HG03520 (cell line): Measurements from ENCODE around the gene PRPF8.
"Not testable (repeated sequence)": the region's sequence is repeated elsewhere in the genome, so short reads cannot be mapped to it uniquely, and the experiment has no call there.

Experiments
- ATAC-seq: cut with Tn5 transposase; IDR thresholded peaks from one replicate; pipeline ENCODE4 v1.9.1; 2021; ENCODE audit warnings: mild to moderate bottlenecking, moderate library complexity; ENCODE audit not compliant: unreplicated experiment

Gene PRPF8

DNA sequence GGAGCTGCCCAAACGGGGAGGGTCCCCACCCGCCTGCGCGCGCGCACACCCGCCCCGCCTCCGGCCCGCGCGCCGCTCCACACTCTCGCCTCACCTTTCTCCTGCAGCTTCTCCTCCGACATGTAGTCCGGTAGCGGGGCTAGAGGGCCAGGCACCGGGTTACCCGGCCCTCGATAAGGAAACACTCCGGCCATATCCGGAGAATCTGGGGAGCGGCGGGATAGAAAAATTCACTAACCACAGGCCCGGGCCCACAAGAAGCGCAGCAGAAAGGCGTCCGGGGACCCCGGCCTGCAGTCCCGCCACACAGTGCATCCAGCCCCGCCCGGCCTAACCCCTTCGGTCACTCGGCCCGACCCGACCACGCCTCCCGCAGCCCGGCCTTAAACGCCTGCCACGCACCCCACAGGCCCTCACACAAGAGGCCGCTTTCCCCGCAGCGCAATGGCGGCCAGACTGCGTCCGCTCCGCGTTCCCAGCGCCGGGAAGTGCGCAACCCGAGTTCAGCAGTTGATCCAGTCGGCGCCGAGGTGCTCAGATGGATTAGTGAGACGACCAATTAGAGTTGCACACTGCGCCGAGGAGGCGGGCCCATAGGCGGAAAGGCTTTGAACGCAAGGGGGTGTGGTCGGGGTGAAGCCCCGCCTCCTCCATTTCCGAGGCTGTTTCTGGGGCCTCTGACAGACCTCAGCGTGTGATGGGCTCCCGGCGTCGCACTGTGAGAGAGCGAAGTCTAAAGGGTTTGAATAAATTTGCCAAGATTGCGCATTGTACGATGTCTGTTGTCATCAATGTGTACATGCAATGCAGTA is at the start of gene PRPF8:
PRPF8 (minus strand) TSS at position 490 of the 812 bp plus-strand sequence; CDS start at position 194, 296 bp downstream.
- peak; percentile 98 for ATAC-seq

DNA sequence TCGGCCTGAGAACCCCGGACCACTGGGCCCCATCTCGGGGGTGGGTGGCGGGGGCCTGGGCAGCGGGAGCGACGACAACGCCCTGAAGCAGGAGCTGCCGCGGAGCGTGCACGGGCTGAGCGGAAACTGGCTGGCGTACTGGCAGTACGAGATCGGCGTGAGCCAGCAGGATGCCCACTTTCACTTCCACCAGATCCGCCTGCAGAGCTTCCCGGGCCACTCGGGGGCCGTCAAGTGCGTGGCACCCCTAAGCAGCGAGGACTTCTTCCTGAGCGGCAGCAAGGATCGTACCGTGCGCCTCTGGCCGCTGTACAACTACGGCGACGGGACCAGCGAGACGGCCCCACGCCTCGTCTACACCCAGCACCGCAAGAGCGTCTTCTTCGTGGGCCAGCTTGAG is 49.1 kb upstream of the PRPF8 start:
- no peak for ATAC-seq

DNA sequence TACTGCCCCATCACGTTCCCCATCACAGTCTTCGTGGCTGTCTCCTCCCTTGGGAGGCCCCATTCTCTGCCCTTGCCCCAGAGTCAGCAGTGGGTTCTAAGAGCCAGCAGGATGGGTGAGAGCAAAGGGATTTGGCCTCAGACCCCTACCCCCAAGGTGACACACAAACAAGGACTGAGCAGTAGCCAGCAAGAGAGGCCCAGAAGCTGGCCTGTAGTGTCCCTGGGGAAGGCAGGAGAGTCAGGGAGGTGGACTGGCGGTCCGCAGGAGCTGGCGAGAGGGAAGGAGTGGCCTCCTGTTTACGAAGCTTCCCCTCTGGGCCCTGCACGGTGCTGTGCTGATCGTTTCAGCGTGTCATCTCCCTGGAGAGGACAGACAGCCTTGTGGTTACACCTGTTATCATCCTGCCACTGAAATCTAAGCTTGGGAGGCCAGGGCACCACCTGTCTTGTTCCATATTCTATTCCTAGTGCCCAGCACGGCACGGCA is 48.2 kb upstream of the PRPF8 start:
- ATAC-seq, result no peak

DNA sequence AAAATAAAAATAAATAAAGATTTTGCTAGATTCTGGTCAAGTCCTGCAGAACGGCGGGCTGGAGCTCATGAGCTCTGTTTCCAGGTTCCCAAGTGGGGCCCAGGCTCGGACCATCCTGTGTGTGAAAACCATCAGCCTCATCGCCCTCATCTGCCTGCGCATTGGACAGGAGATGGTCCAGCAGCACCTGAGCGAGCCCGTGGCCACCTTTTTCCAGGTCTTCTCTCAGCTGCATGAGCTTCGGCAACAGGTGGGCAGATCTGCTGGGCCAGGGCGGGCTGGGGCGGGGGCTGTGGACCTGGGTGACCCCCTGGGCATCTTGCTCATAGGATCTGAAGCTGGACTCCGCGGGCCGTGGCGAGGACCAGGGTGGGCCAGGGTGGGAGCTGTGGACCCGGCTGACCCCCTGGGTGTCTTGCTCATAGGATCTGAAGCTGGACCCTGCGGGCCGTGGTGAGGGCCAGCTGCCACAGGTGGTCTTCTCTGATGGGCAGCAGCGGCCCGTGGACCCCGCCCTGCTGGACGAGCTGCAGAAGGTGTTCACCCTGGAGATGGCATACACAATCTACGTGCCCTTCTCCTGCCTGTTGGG is 47.7 kb upstream of the PRPF8 start:
- ATAC-seq, result no peak

DNA sequence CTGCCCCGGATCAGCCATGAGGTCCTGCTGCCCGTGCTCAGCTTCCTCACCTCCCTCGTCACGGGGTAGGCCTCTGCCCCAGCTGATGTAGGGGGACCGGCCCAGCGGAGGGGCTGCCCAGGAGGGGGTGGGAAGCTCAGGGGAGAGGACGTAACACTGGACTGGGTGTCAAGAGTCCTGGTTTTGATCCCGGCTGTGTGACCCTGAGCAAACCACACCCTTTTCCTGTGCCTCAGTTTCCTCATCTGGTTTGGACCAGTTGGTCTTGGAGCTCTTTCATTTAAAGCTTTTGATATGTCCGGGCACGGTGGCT is 46.5 kb upstream of the PRPF8 start:
- no peak for ATAC-seq

DNA sequence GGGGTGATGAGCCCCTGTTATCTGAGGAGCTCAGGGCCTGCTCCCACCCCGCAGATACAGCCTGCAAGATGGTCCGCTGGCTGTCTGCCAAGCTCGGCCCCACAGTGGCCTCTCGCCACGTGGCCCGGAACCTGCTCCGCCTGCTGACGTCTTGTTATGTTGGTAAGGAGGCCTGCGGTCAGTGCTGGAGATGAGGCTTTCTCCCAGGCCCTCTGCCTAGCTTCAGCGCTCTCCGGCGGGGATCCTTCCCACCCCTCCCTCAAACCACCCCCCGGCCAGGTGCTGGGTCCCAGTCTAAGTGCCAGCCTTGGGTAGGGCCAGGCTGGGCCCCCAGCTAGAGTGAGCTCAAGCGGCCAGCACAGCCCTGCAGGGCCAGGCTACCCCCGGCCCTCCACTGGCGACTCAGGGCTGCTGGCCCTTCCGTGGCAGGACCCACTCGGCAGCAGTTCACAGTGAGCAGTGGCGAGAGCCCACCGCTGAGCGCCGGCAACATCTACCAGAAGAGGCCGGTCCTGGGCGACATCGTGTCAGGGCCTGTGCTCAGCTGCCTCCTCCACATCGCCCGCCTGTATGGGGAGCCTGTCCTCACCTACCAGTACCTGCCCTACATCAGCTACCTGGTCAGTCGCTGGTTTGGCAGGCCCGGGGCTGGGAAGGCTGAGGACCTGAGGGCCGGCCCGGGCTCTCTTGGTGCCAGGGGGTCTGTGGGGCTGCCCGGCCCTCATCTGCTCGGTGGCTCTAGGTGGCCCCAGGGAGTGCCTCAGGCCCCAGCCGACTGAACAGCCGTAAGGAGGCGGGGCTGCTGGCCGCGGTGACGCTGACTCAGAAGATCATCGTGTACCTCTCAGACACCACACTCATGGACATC is 45.9 kb upstream of the PRPF8 start:
- no peak for ATAC-seq

DNA sequence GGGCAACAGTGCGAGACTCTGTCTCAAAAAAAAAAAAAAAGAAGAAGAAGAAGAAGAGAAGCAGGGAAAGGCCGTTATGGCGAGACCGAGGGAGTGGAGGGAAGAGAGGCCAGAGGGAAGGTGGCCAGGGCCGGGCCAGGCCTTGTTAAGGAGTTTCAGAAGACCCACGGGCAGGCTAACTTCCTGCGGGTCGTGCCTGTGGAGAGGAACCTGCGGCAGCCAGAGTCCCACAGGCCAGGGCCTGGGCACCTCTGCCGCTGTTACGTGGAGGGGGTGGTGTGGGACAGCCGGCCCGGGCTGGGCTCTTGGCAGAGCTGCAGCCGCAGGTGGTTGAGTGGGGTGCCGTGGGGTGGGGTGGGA is 45.3 kb upstream of the PRPF8 start:
- no peak for ATAC-seq

DNA sequence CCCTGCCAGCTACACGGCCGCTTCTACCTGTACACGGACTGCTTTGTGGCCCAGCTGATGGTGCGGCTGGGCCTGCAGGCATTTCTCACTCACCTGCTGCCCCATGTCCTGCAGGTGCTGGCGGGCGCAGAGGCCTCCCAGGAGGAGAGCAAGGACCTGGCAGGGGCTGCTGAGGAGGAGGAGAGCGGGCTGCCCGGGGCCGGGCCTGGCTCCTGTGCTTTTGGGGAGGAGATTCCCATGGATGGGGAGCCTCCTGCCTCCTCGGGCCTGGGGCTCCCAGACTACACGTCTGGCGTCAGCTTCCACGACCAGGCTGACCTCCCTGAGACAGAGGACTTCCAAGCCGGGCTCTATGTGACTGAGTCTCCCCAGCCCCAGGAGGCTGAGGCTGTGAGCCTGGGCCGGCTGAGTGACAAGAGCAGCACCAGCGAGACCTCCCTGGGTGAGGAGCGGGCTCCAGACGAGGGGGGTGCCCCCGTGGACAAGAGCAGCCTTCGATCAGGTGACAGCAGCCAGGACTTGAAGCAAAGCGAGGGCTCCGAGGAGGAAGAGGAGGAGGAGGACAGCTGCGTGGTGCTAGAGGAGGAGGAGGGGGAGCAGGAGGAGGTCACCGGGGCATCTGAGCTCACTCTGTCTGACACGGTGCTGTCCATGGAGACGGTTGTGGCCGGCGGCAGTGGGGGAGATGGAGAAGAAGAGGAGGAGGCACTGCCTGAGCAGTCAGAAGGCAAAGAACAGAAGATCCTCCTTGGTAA is 43.4 kb upstream of the PRPF8 start:
- ATAC-seq, result no peak

DNA sequence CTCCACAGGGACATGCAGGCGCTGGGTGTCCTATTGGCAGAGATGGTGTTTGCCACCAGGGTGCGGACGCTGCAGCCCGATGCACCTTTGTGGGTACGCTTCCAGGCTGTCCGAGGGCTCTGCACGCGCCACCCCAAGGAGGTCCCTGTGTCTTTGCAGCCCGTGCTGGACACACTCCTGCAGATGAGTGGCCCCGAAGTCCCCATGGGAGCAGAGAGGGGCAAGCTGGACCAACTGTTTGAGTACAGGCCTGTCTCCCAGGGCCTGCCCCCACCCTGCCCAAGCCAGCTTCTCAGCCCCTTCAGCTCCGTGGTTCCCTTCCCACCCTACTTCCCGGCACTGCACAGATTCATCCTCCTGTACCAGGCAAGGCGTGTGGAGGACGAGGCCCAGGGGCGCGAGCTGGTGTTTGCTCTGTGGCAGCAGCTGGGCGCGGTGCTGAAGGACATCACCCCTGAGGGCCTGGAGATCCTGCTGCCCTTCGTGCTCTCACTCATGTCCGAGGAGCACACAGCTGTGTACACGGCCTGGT is 42.7 kb upstream of the PRPF8 start:
- ATAC-seq, result no peak

DNA sequence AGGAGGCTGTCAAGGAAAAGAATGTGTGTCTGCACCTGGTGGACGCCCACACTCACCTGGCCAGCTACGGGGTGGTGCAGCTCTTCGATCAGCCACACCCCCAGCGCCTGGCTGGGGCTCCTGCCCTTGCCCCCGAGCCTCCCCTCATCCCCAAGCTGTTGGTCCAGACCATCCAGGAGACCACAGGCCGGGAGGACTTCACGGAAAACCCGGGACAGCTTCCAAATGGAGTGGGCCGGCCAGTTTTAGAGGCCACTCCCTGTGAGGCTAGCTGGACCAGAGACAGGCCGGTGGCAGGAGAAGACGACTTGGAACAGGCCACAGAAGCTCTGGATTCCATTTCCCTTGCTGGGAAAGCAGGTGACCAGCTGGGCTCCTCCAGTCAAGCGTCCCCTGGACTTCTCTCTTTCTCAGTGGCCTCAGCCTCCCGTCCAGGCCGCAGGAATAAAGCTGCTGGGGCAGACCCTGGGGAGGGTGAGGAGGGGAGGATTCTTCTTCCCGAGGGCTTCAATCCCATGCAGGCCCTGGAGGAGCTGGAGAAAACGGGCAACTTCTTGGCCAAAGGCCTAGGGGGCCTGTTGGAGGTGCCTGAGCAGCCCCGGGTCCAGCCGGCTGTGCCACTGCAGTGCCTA is 42.1 kb upstream of the PRPF8 start:
- ATAC-seq, result no peak

DNA sequence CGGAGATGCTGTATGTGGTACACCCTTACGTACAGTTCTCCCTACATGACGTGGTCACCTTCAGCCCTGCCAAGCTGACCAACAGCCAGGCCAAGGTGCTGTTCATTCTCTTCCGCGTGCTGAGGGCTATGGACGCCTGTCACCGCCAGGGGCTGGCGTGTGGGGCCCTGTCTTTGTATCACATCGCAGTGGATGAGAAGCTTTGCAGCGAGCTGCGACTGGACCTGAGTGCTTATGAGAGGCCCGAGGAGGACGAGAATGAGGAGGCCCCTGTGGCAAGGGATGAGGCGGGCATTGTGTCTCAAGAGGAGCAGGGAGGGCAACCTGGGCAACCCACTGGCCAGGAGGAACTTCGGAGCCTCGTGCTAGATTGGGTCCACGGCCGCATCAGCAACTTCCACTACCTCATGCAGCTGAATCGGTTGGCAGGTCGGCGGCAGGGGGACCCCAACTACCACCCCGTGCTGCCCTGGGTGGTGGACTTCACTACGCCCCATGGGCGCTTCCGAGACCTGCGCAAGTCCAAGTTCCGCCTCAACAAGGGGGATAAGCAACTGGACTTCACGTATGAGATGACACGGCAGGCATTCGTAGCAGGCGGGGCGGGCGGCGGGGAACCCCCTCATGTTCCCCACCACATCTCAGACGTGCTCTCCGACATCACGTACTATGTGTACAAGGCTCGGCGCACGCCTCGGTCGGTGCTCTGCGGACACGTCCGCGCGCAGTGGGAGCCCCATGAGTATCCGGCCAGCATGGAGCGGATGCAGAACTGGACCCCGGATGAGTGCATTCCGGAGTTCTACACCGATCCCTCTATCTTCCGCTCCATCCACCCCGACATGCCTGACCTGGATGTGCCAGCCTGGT is 41.2 kb upstream of the PRPF8 start:
- ATAC-seq, result no peak

DNA sequence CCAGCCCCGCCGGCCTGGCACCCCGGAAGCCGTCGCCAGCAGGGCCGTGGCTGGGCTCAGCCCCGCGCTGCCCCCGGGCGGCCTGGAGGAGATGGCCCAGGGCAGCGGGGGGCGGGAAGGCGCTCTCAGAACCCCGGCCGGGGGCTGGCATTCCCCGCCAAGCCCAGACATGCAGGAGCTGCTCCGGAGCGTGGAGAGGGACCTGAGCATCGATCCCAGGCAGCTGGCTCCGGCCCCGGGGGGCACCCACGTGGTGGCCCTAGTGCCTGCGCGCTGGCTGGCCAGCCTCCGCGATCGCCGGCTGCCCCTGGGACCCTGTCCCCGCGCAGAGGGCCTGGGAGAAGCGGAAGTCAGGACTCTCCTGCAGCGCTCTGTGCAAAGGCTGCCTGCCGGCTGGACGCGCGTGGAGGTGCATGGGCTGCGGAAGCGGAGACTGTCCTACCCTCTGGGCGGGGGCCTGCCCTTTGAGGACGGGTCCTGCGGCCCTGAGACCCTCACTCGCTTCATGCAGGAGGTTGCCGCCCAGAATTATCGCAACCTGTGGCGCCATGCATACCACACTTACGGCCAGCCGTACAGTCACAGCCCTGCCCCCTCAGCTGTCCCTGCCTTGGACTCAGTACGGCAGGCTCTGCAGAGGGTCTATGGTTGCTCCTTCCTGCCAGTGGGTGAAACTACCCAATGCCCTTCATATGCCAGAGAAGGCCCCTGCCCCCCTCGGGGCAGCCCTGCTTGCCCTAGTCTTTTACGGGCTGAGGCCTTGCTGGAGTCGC is 40.4 kb upstream of the PRPF8 start:
- ATAC-seq, result no peak

DNA sequence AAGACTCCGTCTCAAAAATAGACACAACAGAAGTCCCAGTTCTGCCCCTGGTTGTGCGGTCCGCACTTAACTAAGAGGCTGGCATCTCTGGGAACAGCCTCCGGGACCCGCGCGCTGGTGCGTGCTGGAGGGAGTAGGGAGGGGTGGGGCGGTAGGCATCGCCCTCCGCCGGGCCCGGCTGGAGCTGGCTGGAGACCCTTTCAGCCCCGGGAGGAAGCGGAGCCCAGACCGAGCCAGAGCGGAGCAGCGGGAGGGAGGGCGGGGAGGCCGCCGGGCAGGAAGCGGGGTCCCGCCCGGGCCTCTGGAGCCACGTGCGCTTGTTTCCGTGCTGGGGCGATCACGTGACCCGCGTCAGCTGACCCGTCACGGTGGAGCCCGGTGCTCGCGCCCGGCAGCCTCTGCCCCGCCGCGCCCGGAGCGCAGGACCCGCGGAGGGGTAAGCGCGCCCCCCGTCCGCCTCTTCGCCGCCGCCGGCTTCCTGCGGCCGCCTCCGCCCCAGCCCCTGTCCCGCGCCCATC is 39.7 kb upstream of the PRPF8 start, which contains the start of gene WDR81:
WDR81 (plus strand) TSS at position 354 of the 518 bp plus-strand sequence. CDS start 256 bp downstream, outside the sequence.
- ATAC-seq, result no peak

DNA sequence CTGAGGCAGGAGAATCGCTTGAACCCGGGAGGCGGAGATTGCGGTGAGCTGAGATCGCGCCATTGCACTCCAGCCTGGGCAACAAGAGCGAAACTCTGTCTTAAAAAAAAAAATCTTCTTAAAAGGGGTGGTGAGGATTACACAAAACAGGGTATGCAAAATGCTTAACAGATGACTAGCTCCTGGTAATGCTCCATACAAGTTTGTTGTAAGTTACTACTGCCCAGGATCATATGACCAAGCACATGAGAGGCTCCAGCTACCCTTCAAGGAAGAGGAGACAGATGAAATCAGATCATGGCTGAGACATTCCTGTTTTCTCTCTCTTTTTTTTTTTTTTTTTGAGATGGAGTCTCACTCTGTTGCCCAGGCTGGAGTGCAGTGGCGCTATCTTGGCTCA is 37.4 kb upstream of the PRPF8 start:
- ATAC-seq, result not testable (repeated sequence)

DNA sequence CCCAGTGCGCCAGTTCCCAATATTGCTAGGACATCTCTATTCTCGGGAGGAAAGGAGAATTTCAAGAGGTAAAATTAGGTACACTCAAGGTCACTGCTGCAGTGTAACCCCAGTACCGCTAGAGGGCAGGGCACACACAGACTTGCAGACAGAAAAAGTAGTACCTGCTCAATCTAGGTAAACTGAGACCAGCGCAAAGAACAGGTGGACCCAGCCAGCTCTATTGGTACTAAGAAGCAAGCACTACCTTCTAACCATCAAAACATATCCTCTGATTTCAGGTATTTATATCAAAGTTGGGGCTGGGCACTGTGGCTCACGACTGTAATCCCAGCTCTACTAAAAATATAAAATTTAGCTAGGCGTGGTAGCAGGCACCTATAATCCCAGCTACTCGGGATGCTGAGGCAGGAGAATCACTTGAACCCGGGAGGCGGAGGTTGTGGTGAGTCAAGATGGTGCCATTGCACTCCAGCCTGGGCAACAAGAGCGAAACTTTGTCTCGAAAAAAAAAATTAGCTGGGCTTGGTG is 36.3 kb upstream of the PRPF8 start:
- ATAC-seq, result no peak

DNA sequence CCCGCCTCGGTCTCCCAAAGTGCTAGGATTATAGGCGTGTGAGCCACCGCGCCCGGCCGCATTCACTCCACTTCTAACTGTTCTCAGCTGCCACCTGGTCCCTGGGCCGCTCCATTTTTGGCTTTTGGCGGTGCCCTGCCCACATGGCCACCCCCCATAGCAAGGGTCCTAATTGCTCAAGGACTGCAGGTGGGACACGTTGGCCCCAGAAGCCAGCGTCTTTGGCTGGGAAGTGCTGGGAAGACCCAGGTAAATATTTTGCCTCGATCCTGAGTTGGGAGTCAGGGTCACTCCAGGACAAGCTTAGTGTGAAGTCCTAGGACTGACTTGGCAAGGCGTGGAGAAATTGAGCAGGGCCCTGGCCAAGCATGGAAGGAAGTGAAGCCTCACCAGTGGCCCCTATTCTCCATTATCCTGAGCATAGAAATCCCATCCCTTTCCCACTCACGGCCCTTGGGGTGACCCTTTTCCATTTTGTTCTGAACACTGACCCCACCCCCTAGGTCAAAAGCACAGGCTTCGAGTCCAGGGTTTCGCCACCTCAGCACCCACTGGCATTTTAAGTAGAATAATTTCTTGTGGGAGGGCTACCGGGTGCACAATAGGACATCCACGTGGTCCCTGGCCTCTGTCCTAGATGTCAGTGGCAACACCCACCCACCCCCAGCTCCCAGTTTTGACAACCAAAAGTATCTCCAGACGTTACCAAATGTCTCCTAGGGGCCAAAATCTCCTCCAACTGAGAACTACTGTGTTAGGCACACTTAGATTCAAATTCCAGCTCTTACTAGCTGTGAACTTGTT is 33.9 kb upstream of the PRPF8 start:
- ATAC-seq, result no peak
